GM21576 (cell line): Measurements from ENCODE around the gene MS4A10.
A peak's percentile ranks its signal among the peaks of the same experiment; 100 is the strongest.
"Not testable (repeated sequence)": the region's sequence is repeated elsewhere in the genome, so short reads cannot be mapped to it uniquely, and the experiment has no call there.

ENCODE experiments used
- ATAC-seq: cut with Tn5 transposase; IDR thresholded peaks from one replicate; pipeline ENCODE4 v1.9.1; 2021; ENCODE audit warnings: mild to moderate bottlenecking, moderate library complexity; ENCODE audit not compliant: unreplicated experiment

Gene MS4A10

DNA sequence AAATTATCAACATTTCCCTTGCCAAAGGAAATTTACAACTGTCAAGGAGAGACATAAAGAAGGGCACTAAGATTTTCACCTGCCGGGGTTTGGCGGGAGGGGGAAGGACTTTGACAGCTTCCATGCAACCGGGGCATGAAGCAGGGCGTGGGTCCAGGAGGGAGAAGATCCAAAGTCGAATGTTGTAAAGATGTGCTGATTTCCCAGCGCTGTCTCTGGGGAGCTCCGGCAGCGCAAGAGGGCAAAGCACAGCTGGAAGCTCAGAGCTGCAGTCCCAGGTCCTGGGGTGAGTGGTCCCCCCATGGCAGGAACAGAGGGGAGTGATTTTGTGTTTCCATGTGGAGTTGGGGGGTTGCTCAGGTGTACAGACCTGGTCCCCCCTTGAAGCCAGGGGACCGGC, at the start of gene MS4A10:
Gene MS4A10 (plus strand): TSS at position 198 of the 400 bp plus-strand sequence. CDS start 5,003 bp downstream, outside the sequence.
- ATAC-seq: no peak

DNA sequence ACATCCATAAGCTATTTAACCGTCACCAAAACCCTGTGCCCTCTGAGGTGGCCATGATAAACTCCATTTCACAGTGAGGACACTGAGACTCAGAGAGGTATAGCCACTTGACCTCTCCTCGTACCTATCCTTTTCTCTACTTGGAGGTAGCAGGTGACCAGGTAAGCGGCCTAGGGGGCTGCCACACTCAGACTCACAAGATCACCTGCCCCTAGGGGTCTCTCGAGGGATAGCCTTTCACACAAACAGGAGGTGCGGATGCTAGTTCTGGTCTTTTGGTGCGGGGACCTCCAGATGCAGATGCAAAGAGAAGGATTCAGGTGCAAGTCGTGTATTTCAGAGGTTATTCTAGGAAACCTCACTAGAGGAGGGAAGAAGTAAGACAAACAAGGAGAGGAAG, 46.0 kb upstream of the MS4A10 start:
- ATAC-seq: no peak

DNA sequence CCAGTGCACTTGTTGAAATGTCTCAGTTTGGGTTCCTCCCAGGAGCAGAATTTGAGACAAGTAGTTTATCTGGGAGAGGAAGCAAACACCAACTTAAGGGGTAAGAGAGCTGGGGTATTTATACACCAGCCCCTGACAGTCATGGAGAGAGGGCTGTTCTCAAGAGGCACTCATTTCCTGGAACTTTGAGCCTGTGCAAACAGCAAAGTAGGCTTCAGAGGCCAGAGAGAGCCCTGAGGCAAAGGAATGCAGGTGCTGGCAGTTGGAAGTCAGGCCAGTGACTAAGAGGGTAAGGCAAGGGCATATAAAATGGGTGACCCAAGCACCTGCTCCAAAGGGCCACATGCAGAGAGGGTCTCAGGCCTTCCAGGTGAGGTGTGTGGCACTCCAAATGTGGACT, 44.6 kb upstream of the MS4A10 start:
- no peak for ATAC-seq

DNA sequence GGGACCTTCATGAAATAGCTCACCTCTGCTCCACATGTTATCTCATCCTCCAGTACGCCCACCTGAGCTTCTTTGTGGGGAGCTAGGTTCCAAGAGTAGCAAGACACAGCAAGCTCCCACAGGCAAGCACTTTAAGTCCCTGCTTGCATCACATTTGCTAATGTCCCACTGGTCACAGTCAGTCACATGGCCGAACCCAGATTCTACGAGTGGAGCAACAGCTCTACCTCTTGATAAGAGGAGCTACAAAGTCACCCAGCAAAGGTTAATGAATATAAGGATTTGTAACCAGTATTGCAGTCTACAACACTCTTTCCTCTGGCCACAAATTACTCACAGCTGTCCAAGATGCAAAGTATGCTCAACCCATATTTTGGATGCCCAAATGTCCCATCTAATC, 43.7 kb upstream of the MS4A10 start:
- ATAC-seq: no peak

DNA sequence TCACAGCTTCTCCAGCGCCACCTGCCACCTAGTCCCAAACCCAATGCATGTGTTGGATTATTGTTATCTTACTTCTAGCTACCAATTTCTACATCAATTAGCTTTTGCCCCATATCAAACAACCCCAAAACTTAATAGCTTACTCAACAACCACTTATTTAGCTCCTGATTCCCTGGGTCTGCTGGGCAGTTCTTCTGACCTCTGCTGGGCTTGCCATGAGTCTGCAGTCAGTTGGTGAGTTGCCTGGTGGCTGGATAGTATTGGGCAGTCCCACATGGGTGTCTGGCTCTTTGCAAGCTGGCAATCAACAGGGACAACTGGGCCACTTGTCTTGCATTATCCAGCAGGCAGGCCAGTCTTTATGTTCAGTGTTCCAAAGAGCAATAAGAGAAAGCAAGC, 42.1 kb upstream of the MS4A10 start:
- no peak for ATAC-seq

DNA sequence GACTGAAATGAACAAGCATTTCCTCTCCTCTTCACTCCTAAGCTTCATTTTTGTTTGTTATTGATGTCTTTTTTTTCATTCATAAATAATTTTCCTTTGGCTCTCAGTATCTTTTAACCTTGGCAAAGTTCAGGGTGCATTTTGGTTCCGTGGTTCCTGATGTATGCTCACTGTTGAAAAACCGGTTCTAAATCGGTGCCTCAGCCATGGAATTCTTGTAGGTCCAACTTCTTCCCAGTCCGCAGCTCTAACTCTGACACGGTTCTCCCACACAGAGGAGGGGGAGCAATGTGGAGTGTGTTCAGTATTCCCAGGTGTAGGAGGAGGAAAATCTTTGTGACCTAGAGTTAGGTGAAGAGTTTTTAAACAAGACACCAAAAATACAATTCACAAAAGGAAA, 41.0 kb upstream of the MS4A10 start:
- no peak for ATAC-seq

DNA sequence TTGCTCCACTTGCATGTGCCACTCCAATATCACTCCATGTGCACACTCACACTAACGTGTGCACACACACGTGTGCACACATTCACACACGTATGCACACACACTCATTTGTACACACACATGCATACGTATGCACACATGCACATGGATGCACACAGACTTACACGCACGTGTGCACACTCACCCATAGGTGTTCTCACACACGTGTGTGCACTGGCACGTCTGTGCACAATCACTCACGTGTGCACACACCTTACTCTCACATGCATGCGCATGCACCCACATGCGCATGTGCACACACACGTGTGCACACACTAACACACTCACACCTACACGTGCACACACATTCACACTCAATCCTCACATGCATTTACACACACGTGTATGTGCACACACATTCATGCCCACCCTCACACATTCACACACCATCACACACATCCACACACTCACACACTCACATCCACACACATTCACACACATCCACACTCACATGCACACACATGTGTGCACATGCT, 37.7 kb upstream of the MS4A10 start:
- no peak for ATAC-seq

DNA sequence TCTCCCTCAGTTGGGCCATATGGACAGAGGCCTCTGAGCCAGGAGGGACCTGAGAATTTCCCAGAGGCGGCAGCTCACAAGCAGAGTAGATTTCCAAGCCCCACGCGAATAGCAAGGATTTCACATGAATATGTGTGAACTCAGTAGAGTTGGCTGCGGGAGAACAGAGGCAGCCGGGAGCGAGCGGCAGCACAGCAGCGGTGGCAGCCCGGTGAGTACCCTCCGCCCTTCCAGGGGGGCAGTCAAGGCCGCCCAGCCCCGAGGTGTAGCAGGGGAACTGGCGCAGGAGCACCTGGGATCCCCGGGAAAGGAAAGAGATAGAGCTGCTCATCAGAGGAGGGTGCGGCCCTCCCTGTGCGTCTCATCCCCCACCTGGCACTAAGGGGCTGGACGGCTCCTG, 36.9 kb upstream of the MS4A10 start:
- ATAC-seq: no peak

DNA sequence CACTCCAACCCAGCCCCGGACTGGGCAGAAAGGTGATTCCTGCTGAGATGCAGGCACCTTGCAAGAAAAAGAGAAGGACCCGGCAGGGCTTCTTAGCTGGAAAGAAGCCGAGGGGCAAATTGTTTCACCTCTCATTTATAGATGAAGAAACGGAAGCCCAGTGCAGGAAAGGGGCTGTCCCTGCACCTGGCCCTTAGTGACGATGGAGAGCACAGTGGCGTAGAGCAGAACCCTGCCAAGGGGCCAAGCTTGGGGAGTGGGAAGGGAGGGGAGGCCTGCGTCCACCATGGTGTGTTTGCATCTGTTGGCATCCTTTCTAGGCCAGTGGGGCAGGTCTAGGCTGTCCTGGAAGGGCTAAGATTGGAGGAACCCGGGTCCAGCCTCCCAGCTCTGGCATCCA, 36.3 kb upstream of the MS4A10 start:
- no peak for ATAC-seq

DNA sequence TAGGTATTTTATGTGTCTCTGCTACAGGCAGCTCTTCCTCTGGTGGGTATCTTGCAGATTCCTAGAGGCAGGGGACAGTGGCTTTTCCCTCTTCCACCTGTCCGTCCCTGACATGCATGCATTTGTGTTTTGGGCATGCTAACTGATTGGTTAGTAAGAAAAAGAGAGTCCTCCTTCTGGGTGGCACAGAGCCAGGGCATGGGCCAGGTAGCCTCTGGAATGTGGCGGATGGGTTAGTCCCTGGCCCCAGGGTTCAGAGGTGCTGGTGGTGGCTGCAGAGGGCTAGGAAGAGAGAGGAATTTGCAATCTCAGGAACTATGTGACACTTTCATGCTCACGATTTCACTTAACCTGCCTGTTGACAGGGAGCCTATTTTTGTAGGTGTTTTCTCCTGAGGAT, 34.2 kb upstream of the MS4A10 start:
- no peak for ATAC-seq

DNA sequence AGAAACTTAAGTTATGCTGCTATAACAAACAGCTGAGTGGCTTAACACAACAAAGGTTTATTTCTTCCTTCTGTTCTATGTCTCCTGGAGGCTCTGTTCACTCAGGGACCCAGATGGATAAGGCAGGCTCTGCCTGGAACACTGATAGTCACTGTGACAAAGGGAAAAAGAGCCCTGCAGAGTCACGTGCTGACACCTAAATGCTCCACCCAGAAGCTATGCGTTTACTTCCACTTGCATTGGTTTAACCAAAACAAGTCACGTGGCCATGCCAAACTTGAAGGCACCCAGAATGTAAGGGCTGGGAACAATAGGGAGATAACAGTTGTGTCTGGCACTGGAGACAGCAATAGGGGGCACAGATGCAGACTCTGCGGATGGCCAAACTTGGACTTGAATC, 31.8 kb upstream of the MS4A10 start:
- ATAC-seq: no peak

DNA sequence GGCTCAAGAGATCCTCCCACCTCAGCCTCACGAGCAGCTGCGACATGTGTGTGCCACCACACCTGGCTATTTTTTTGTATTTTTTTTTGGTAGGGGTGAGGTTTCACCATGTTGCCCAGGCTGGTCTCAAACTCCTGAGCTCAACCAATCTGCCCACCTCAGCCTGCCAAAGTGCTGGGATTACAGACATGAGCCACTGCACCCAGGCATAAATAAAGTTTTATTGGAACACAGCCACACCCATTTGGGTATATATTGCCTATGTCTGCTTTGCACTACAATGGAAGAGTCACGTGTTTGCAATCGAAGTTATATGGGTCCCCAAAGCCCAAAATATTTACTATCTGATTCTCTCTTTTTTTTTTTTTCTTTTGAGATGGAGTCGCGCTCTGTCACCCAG, 30.2 kb upstream of the MS4A10 start:
- ATAC-seq: no peak

DNA sequence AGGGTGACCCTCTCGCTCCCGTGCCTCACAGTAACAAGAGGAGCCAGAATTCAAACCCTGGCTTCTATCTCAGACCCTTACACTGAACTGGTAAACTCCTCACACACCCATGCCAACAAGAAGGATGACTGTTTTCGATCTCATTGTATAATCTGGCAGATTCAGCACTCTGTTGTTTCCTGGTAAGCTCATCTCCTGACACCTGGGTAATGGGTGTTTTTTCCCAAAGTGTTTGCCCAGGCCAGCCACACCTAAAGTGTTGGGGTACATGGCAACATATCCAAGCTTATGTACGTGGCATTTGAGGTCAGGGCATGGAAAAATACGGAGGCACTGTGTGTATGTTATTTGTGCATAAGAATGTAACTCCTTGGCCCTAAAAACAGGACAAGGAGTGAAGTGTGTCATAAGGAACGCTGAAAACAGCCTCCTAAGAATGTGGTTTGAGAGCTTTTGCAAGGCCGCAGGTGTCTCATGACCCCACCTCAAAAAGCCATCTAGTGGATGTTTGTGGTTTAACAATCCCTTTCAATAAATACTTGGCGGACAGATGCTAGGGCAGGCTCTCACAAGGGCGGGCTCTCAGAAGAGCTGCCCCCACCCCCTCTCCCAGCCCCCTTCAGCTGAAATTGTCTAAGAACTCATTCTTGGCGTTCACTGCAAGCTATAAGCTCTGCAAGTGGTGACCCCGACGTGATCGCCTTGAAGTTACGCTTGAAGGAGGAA, 28.7 kb upstream of the MS4A10 start, which contains the start of gene MS4A15:
Gene MS4A15 (plus strand): TSS at position 561 of the 726 bp plus-strand sequence. CDS start 6,867 bp downstream, outside the sequence.
- ATAC-seq: no peak

DNA sequence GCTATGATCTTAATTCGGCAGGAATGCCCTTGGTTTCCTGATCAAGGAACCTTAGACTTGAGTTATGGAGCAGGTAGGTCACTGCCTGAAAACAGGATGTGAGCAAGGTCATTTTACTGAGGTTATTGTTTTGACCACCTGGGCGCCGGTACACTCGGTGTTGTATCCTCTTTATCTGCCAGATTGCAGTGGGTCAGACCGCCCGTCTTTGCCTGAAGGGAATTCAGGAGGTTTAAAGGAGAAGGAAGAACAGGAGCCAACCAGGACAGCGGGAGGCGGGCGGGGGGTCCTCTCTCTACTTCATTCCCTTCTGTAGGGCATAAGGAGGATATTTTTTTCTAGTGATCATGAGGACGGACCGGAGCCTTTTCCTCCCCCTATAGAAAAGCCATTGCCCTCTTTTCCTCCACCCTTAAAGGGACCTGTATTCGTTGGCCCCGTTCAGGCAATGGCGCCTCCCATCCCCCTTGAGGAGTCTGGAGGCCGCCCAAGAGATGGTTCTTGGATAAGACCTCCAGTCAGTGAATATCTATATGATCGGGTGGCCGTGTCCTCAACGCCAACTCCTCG, 27.8 kb upstream of the MS4A10 start:
- ATAC-seq: no peak

DNA sequence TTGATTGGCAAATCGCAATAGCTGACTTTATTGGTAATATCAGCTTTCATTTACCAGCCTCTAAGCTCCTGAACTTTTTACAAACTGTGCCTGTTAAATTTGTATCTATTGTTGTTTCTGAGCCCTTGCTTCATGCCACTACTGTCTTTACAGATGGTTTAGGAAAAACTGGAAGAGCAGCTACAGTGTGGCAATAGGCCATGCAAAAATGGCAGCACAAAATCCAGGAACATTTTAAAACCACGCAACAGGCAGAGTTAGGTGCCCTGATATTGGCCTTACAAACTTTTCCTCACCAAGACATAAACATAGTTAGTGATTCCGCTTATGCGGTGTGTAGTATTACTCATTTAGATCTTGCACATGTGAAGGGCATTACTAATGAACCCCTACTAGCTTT, 26.5 kb upstream of the MS4A10 start:
- not testable (repeated sequence) for ATAC-seq

DNA sequence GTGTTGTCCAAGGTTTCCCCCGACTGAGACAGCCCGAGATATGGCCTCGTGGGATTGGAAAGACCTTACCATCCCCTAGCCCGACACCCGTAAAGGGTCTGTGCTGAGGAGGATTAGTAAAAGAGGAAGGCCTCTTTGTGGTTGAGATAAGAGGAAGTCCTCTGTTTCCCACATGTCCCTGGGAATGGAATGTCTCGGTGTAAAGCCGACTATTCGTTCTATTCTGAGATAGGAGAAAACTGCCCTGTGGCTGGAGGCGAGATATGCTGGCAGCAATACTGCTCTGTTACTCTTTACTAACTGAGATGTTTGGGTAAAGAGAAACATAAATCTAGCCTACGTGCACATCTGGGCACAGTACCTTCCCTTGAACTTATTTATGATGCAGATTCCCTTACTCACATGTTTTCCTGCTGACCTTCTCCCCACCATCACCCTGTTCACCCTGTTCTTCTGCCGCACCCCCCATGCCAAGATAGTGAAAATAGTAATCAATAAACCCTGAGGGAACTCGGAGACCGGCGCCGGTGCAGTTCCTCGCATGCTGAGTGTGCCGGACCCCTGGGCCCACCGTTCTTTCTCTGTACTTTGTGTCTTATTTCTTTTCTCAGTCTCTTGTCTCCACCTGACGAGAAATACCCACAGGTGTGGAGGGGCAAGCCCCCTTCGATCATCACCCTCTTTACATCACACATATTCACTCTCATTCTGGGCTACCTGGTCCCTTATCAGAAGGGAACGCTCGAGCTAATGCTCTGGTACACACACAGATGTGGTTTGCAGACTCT, 25.5 kb upstream of the MS4A10 start:
- not testable (repeated sequence) for ATAC-seq

DNA sequence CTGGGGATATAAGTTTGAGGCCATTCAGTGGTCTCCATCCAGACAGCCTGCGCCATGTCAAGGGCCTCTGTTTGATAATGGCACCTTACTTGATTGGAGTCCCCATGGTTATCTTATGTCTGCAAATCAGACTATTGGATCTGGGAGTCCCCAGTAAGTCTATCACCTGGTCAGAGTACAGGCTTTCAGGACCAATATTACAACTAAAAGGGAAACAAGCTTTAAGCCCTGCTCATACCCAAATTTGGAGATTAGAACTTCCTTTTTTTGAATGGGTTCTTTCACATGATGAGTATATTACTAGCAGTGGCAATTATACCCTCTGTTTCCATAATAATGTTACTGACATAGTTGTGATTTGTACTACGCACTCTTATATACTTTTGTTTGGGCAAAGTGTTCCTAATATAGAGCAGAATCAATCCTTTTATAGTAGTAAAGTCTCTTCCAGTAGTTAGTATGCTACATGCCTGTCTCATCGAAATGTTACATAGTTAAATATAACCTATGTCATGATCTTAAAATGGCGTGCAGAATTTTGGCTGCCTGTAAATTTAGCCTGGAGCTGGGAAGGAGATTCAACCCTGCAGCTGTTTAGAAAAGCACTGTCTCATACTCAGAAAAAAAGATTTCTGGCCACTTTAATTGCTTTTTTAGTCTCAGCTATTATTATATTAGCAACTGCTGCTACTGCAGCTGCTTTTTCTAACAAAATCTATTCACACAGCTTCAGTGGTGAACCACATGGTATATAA, 23.5 kb upstream of the MS4A10 start:
- peak; percentile 32 for ATAC-seq

DNA sequence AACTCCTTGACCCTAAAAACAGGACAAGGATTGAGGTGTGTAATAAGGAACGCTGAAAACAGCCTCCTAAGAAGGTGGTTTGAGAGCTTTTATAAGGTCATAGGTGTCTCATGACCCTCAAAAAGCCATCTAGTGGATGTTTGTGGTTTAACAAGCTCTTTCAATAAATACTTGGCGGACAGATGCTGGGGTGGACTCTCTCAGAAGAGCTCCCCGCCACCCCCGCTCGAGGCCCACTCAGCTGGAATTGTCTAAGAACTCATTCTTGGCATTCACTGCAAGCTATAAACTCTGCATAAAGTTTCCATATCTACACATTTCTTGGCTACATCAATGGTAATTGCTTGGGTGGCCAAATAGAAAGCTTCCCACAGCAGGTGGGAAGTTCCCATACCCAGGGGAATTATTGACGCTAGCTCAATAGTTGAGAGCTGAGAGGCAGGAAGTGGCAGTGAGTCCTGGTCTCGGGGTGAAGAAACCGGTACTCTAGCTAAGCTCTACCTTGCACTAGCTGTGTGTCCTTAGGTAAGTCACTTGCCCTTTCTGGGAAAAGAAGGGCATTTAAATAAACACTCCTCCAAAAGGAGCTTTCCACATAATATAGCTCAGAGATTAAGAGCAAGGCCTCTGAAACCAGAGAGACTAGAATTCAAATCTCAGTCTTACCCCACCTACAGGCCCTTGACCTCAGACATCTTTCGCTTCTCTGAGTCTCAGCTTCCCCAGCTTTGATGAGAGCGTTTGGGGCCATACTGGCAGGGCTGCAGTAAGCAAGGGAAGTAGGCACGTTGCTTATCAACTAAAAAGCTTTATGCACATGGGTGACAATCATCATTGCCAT, 22.1 kb upstream of the MS4A10 start:
- peak; percentile 58 for ATAC-seq

DNA sequence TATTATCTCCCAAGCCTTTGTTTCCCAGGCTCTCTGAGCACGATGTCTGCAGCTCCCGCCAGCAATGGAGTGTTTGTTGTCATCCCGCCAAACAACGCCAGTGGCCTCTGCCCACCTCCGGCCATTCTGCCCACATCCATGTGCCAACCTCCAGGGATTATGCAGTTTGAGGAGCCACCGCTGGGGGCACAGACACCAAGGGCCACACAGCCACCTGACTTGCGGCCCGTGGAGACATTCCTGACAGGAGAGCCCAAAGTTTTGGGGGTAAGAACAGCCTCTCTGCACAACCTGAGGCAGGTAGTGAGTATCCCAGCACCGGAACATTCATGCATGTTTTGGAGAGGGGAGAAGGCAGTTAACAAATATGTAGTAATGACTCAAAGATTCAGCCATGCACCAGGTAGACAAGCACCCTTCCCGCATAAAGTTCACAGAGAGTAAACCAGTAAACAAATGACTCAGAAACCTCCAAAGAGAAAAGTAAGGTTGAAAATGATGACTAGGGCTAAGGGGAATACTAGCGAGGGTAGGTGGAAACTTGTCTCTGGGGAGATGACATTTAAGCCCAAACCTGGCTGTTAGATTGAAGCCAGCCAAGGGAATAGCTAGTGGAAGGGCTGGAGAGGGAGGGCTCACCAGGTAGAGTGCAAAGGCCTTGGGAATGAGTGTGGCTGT, 21.3 kb upstream of the MS4A10 start:
- no peak for ATAC-seq

DNA sequence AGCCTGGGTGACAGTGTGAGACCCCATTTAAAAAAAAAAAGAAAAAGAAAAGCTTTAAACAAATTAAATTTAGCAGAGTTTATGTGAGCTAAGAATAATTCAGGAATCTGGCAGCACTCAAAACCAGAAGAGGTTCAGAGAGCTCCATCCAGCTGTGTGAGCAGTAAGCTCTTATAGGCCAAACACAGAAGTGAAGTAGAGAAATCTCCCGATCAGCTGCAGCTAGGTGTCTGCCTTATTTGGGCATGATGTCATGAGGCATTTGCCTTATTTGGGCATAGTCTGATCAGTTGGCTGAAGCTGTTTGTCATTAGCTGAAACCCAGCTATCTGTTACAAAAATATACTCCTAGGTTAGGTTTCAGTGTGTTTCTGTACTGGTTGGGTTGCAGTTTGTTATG, 20.3 kb upstream of the MS4A10 start:
- ATAC-seq: peak; percentile 43
